CD4-positive, alpha-beta T cell treated with Interferon alpha-2 for 1 hour (primary cell): ENCODE results near the gene AP3S1.
"Not testable (repeated sequence)": the region's sequence is repeated elsewhere in the genome, so short reads cannot be mapped to it uniquely, and the experiment has no call there.

ENCODE experiments used
- DNase-seq, 2 donors: peaks; one replicate each; pipeline ENCODE4 v3.0.0-alpha.2; 2020 to 2022

AP3S1 gene

GRCh38 chr5:115875447-115875846, 33.7 kb downstream of the AP3S1 start:
- no peak for DNase-seq

DNA sequence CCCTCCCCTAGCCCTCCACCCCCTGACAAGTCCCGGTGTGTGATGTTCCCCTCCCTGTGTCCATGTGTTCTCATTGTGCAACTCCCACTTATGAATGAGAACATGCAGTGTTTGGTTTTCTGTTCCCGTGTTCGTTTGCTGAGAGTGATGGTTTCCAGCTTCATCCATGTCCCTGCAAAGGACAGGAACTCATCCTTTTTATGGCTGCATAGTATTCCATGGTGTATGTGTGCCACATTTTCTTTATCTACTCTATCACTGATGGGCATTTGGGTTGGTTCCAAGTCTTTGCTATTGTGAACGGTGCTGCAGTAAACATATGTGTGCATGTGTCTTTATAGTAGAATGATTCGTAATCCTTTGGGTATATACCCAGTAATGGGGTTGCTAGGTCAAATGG, 35.6 kb downstream of the AP3S1 start:
- DNase-seq, result not testable (repeated sequence)

DNA sequence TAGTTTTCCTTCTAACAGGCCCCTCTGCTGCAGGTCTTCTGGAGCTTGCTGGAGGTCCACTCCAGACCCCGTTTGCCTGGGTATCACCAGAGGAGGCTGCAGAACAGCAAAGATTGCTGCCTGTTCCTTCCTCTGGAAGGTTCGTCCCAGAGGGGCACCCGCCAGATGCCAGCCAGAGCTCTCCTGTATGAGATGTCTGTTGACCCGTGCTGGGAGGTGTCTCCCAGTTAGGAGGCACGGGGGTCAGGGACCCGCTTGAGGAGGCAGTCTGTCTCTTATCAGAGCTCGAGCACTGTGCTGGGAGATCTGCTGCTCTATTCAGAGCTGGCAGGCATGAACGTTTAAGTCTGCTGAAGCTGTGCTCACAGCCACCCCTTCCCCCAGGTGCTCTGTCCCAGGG, 40.7 kb downstream of the AP3S1 start:
- DNase-seq, result not testable (repeated sequence)

- DNase-seq, result no peak
Measured at GRCh38 chr5:115884704-115885103, 43.0 kb downstream of the AP3S1 start.

DNA sequence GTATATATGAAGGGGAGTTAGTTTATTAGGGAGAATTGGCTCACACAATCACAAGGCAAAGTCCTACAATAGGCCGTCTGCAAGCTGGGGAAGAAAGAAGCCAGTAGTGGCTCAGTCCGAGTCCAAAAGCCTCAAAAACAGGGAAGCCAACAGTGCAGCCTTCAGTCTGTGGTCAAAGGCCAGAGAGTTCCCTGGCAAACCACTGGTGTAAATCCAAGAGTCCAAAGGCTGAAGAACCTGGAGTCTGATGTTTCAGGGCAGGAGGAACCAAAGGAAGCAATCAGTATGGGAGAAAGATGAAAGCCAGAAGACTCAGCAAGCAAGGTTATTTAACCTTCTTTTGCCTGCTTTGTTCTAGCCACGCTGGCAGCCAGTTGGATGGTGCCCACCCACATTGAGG, 43.5 kb downstream of the AP3S1 start:
- not testable (repeated sequence) for DNase-seq

GRCh38 chr5:115888027-115888426, 46.3 kb downstream of the AP3S1 start:
- no peak for DNase-seq

DNA sequence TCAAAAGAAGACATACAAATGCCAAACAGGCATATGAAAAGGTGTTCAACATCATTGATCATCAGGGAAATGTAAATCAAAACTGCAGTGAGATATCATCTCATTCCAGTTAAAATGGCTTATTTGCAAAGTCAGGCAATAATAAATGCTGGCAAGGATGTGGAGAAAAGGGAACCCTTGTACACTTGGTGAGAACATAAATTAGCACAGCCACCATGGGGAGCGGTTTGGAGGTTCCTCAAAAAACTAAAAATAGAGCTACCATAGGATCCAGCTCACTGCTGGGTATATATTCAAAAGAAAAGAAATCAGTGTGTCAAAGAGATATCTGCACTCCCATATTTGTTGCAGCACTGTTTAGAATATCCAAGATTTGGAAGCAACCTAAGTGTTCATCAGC, 50.3 kb downstream of the AP3S1 start:
- DNase-seq, result no peak

DNA sequence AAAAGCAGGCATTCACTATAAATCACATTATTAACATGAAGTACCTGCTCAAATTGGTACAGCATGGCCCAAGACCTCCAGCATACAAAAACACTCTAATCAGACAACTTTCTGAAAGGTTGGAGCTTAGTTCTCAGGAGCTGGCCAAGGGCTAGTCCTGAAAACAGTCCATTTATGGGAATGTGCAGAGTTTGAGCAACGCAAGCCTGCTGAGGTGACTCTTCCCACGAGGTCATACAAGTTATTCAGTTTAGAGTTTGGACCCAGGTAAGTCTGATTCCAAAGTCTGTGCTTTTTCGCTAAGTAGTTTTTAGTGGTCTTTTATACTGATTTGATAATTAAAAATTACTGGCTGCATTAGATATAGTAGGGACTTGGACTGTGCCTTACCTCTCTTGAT, 52.6 kb downstream of the AP3S1 start:
- DNase-seq, result no peak

- DNase-seq, result no peak
Measured at GRCh38 chr5:115895821-115896220, 54.1 kb downstream of the AP3S1 start.

GRCh38 chr5:115898656-115899055, 56.9 kb downstream of the AP3S1 start:
- no peak for DNase-seq

- DNase-seq, result no peak
Measured at GRCh38 chr5:115907177-115907576, 65.4 kb downstream of the AP3S1 start.

DNA sequence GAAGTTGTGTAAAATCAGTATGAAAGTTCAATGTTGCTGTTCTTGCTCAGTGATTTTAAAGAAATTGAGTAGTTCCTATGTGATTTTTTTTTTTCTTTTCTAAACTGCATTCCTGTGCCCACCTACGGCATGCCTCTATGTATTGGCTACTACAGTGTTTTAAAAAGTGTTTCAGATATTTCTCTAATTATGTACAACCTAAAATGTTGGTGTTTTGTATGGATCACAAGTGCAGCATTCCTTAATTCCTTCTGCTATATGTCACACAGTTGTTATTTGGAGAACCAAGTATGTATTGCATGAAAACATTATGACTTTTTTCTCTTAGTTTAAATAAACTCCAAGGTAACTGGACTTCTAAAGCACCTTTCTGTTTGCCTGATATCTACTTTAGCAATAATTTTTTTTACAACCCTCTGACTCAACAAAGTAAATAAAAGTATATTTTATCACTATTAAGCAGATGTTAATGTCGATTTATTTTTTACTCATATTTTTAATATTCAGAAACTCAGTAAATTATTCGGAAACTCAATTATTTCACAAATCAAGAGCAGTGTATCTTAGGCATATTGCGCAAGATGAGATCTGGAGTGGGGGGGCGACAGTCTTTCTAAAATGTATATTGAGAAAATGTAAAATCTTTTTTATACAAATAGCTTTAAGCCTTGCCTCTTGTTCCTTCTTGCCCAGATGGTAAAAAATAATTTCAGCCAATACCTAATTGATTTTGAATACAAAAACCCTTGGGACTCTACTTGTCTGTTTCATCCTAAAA, 72.1 kb downstream of the AP3S1 start:
- DNase-seq, result not testable (repeated sequence)

DNA sequence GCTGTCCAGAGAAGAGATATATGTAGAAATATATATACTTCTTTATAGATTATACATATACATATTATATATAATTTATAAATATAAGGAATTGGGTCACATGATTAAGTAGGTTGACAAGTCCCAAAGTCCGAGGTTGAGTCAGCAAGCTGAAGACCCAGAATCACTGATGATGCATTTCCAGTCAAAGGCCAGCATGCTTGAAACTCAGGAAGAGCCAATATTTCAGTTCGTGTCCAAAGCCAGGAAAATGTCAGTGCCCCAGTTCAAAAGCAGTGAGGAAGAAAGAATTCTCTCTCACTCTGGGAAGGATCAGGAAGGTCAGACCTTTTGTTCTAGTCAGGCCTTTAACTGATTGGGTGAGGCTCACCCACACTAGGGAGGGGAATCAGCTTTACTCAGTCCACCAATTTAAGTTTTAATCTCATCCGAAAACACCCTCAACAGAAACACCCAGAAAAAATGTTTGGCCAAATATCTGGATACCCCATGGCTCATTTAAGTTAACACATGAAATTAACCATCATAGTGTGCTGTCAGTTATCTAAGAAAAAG, 78.5 kb downstream of the AP3S1 start:
- no peak for DNase-seq

- DNase-seq, result not testable (repeated sequence)
Measured at GRCh38 chr5:115928578-115929407, 87.1 kb downstream of the AP3S1 start.

GRCh38 chr5:115930171-115930570, 88.4 kb downstream of the AP3S1 start:
- DNase-seq, result not testable (repeated sequence)

DNA sequence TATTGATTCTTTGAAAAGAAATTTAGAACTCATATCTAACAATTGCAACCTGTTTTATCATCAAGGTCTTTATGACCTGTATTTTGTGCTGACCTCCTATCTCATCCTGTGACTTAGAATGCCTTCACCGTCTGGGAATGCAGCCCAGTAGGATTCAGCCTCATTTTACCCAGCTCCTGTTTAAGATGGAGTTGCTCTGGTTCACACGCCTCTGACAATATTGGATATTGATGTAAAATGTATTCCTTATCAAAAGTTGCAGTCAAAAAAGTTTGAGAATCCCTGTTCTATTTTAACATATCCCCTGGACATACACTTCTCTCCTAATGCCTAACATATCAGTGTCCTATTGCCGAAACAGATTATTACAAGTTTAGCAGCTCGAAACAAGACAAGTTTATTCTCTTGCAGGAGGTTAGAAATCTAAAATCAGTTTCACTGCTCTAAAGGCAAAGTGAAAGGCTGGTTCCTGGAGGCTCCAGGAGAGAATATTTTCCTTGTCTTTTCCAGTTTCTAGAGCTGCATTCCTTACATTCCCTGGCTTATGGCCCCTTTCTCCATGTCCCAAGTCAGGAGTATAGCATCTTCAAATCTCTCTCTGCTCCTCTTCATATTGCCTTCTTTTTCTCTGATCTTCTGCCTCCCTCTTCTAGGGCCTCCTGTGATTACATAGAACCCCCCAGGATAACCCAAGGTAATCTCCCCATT, 89.0 kb downstream of the AP3S1 start:
- no peak for DNase-seq

- no peak for DNase-seq
Measured at GRCh38 chr5:115932991-115933390, 91.3 kb downstream of the AP3S1 start.

DNA sequence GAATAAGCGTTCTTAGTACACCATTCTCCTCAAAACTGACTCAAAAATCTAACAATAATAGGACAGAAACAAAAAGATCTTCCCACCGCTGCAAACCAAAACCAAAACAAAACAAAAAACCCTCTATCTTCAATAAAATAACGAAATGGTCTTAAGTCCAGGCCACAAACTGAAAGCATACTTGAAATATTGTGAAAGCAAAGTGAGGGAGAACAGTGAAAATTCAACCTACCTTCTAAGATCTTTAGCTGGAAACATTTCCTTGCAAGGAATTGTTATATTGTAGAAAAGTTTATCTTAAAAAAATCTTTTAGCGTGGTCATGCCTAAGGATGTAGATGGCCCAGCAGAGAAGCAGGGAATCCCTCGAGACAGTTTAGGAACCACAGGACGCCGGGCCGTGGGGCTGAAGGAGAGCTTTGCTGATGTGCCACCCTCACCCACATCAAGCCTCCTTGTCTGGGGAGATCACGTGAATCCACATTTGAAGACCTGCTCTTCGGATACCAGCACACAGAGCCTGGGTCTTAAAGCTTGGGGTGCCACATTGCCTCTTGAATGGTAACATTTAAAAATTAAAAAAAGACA, 92.7 kb downstream of the AP3S1 start:
- no peak for DNase-seq

GRCh38 chr5:115936031-115936430, 94.3 kb downstream of the AP3S1 start:
- no peak for DNase-seq

DNA sequence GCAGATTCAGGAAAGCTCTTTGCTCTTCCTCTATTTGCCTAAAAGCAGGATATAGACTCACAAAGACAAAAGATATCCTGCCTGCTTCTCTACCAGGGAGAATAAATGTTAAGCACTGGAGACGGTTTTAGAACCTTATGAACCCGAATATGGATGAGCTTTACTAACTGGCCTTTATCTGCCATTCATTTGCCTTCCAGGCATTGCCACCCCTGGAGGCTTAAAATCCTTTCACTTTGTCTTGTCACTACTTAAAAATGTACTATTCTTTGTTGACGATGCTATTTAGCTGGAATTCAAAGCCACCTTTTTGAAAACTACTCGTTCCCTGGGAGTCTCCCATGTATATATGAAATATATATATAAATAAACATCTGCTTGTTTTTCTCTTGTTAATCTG, 97.3 kb downstream of the AP3S1 start:
- DNase-seq, result no peak

DNA sequence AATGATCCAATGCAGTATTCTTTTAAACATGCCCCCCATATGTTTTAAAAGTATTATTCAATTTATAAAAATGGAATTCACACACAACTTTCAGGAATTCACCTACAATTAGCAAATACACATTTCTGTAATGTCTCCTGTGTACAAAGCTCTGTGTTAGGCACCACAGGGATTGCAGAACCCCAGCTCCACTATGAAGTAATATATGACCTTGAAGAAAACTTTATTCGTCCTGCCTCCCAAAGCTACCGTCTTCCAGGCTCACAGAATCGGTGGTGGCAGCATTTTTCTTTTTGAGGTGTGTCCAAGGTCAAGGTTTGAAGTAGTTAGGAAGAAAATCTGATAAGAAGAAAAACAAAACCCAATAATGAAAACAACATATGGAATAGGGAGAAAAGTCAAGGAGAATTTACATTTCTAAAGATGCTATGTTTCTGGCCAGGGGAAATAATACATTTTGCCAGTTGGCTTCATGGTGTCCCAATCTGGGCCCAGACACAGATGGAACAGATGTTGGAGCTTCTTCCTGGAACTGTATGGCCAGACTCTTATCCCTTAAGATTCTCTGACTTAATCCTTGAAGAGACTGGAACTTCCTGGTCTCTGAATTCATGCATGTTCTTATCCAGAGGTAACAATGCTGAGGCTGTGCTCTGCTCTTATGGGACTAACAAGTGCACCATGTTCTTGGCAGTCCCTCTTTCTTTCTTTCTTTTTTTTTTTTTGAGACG, 98.5 kb downstream of the AP3S1 start:
- no peak for DNase-seq

DNA sequence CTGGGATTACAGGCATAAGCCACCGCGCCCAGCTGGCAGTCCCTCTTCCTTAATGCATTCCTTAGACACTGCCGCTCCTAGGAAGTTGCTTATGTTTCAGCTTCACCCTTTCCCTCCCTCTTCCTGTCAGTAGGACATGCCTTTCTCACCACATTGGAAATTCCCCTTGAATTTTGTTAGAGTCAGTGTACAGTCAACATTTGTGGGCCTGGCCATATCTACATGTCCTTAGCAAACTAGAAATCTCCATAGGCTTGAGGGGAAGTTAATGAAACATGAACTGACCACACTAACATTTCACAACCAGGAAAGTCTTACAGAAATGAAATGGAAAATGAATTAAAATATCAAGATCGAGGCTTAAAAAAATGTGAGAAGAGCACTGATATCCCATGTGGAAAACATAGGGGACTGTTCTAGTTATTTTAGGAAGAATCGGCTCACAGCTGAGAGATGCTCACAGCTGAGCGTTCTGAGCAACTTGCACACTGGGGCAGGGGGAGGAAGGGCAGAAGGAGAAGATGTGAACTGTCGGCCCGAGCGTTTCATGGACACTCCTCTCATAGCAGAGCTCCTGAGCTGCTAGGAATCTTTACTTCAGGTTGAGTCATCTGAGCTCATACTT, 99.4 kb downstream of the AP3S1 start:
- no peak for DNase-seq
